ENCODE measurements around the gene EDN3.

Gene EDN3

DNA sequence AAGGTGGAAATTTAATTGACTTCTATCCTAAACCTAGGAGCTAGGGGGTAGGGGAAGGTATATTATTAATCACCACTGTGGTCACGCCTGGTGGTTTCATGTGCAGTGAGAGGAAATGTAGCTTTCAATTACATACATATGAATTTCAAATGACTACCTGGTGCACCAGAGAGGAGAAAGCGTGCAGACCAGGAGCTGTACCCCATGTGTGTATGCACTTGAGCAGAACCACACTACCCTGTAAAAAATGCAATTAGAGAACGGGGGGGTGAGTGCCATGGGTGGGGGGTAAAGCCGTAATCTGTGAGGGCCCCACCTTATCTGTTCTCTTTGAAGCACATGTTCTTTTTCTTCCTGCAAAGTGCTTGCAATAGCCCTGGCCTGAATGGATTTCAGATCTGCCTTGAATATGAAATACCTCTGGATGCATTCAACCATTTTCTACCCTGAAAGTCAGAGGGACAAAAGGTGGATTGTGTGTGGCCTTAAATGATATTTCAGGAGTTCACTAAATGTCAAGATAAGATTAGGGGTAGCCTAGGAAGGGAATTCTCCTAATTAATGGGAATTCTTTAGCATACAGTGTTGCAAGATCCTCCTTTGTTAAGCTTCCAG is 30.9 kb upstream of the EDN3 start:
- Histone ChIP-seq H3K23ac (ENCODE audit: low read length) (no peak overlapping the region), H3K9ac (ENCODE audit: low read length) (no peak overlapping the region), H4K91ac (ENCODE audit: low read depth, low read length) (no peak overlapping the region), H4K8ac (ENCODE audit: low read depth, low read length) (no peak overlapping the region), H3K14ac (ENCODE audit: low read length) (no peak overlapping the region), H4K12ac (ENCODE audit: low read depth, low read length) (no peak overlapping the region), H2BK12ac (ENCODE audit: low read length) (no peak overlapping the region), H3K4me1 (ENCODE audit: control insufficient read depth in 1 of 2, insufficient read depth in 2 of 2, low read length in 2 of 2) (no peaks in the 10 kb centered on the region), H3K4me3 (ENCODE audit: low read depth, low read length) (no peak overlapping the region), H3K79me2 (ENCODE audit: control insufficient read depth, insufficient read depth, low read length, poor library complexity) (no peaks in the 10 kb centered on the region), H3K4ac (ENCODE audit: low read depth, low read length) (no peak overlapping the region), H3K9me3 (ENCODE audit: insufficient read depth, low read depth, low read length) (no peaks in the 10 kb centered on the region), H3K4me2 (ENCODE audit: low read length) (no peak overlapping the region), H3K27ac (ENCODE audit: low read depth, low read length) (no peak overlapping the region), H3K27me3 (ENCODE audit: insufficient read depth, low read length) (peaks cover 4% of the 10 kb centered on the region), H3K18ac (ENCODE audit: low read length) (no peak overlapping the region), H3K36me3 (ENCODE audit: control insufficient read depth in 1 of 2, insufficient read depth in 2 of 2, low read length in 2 of 2) (no peaks in the 10 kb centered on the region), H2BK5ac (ENCODE audit: low read depth, low read length, poor library complexity) (no peak overlapping the region), H2AK5ac (ENCODE audit: low read length) (no peak overlapping the region), H3K79me1 (ENCODE audit: low read length) (no peaks in the 10 kb centered on the region), H2AFZ (ENCODE audit: insufficient read depth, low read length, poor library complexity) (no peak overlapping the region), H2BK120ac (ENCODE audit: insufficient read depth, low read length, poor library complexity) (no peak overlapping the region)
- no peak for DNase-seq
- WGBS (ENCODE audit: extremely low coverage, insufficient coverage, insufficient read length): no CpG with 5 or more reads among the region's 4 CpGs

DNA sequence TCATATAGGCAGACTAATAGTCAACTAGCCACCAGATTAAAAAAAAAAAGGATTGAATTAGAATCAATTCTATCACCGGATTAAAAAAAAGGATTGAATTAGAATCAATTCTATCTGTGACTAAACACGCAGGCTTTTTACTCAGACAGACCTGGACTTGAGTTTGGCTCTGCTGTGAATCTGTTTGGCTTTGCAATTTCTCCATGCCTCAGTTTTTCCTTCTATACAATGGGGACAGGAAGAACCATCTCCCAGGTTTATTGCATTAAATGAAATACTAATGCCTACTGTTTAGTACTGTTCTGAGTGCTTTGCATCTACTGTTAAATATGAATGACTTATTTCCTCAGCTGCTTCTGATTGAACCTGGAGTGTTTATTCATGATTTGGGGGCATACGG is 30.0 kb upstream of the EDN3 start:
- no peak overlapping the region for H2BK5ac ChIP-seq (ENCODE audit: low read depth, low read length, poor library complexity)
- no peak overlapping the region for H3K14ac ChIP-seq (ENCODE audit: low read length)
- no peaks in the 10 kb centered on the region for H3K9me3 ChIP-seq (ENCODE audit: insufficient read depth, low read depth, low read length)
- H2AK5ac ChIP-seq (ENCODE audit: low read length): no peak overlapping the region
- no peak overlapping the region for H2BK12ac ChIP-seq (ENCODE audit: low read length)
- H3K4ac ChIP-seq (ENCODE audit: low read depth, low read length): no peak overlapping the region
- H3K4me1 ChIP-seq (ENCODE audit: control insufficient read depth in 1 of 2, insufficient read depth in 2 of 2, low read length in 2 of 2): no peaks in the 10 kb centered on the region
- no peak overlapping the region for H3K4me2 ChIP-seq (ENCODE audit: low read length)
- H3K4me3 ChIP-seq (ENCODE audit: low read depth, low read length): no peak overlapping the region
- no peak overlapping the region for H3K27ac ChIP-seq (ENCODE audit: low read depth, low read length)
- no peak overlapping the region for H3K23ac ChIP-seq (ENCODE audit: low read length)
- H3K9ac ChIP-seq (ENCODE audit: low read length): no peak overlapping the region
- no peak overlapping the region for H4K12ac ChIP-seq (ENCODE audit: low read depth, low read length)
- H4K8ac ChIP-seq (ENCODE audit: low read depth, low read length): no peak overlapping the region
- no peak for DNase-seq
- H2AFZ ChIP-seq (ENCODE audit: insufficient read depth, low read length, poor library complexity): no peak overlapping the region
- H3K27me3 ChIP-seq (ENCODE audit: insufficient read depth, low read length): no peaks in the 10 kb centered on the region
- no peak overlapping the region for H3K18ac ChIP-seq (ENCODE audit: low read length)
- H3K36me3 ChIP-seq (ENCODE audit: control insufficient read depth in 1 of 2, insufficient read depth in 2 of 2, low read length in 2 of 2): no peaks in the 10 kb centered on the region
- H2BK120ac ChIP-seq (ENCODE audit: insufficient read depth, low read length, poor library complexity): no peak overlapping the region
- no peaks in the 10 kb centered on the region for H3K79me2 ChIP-seq (ENCODE audit: control insufficient read depth, insufficient read depth, low read length, poor library complexity)
- WGBS (ENCODE audit: extremely low coverage, insufficient coverage, insufficient read length): no CpG with 5 or more reads among the region's 3 CpGs
- H4K91ac ChIP-seq (ENCODE audit: low read depth, low read length): no peak overlapping the region
- H3K79me1 ChIP-seq (ENCODE audit: low read length): no peaks in the 10 kb centered on the region

DNA sequence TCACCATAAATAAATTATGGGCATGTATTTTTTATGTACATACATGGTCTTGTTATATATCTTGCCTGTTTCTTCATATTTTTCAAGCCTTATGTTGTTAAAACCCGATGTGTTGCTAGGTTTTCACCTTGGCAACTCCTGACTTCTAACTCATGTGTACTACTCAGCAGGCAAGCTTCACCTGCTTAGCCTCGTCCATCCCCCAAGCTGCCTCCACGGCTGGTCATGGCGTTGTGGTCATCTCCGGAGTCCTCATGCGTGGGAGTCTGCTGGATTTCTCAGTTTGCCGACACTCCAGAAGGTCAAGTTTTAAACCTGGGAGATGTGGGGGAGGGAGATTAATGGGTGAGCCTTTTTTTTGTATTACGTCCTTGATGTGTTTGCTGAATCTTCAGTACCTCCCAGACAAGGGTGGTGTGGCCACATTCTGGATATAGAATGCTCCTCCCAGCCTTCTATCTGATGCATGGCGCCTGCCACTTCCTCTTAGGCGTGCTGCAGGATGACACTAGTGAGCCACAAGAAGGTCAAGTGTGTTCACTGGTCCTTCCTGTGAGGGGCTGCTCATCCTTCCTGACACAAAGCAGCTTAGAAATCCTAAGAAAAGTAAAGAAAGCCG is 26.6 kb upstream of the EDN3 start:
- Histone ChIP-seq H3K14ac (ENCODE audit: low read length) (no peak overlapping the region), H2BK5ac (ENCODE audit: low read depth, low read length, poor library complexity) (no peak overlapping the region), H2BK12ac (ENCODE audit: low read length) (no peak overlapping the region), H2BK120ac (ENCODE audit: insufficient read depth, low read length, poor library complexity) (no peak overlapping the region), H3K4ac (ENCODE audit: low read depth, low read length) (no peak overlapping the region), H3K27ac (ENCODE audit: low read depth, low read length) (no peak overlapping the region), H4K8ac (ENCODE audit: low read depth, low read length) (no peak overlapping the region), H3K79me1 (ENCODE audit: low read length) (no peaks in the 10 kb centered on the region), H3K4me3 (ENCODE audit: low read depth, low read length) (no peak overlapping the region), H2AK5ac (ENCODE audit: low read length) (no peak overlapping the region), H4K91ac (ENCODE audit: low read depth, low read length) (no peak overlapping the region), H3K23ac (ENCODE audit: low read length) (no peak overlapping the region), H4K12ac (ENCODE audit: low read depth, low read length) (no peak overlapping the region), H3K27me3 (ENCODE audit: insufficient read depth, low read length) (no peaks in the 10 kb centered on the region), H3K4me2 (ENCODE audit: low read length) (no peak overlapping the region), H3K79me2 (ENCODE audit: control insufficient read depth, insufficient read depth, low read length, poor library complexity) (no peaks in the 10 kb centered on the region), H3K9me3 (ENCODE audit: insufficient read depth, low read depth, low read length) (no peaks in the 10 kb centered on the region), H3K18ac (ENCODE audit: low read length) (no peak overlapping the region), H3K36me3 (ENCODE audit: control insufficient read depth in 1 of 2, insufficient read depth in 2 of 2, low read length in 2 of 2) (no peaks in the 10 kb centered on the region), H2AFZ (ENCODE audit: insufficient read depth, low read length, poor library complexity) (no peak overlapping the region), H3K4me1 (ENCODE audit: control insufficient read depth in 1 of 2, insufficient read depth in 2 of 2, low read length in 2 of 2) (no peaks in the 10 kb centered on the region), H3K9ac (ENCODE audit: low read length) (no peak overlapping the region)
- no CpG with 5 or more reads among the region's 11 CpGs for WGBS (ENCODE audit: extremely low coverage, insufficient coverage, insufficient read length)
- no peak for DNase-seq

DNA sequence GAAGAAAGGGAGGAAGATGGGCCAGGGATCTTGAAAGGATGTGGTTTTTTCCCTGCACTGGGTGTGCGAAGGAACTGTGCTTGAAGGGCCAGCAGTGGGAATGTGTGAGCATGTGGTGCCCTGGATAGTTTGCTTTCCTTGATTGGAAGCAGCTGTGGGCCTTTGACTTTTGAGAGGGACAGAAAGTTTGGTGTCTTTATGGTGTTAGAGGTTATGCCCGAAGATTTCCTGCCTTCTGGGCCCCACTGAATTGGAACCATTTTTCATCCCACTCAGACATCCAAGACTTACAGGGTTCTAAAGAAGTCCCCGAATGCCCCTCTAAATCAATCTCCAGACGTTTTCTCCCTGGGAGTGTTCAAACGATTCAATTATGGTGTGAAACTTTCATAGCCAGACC is 23.5 kb upstream of the EDN3 start:
- Histone ChIP-seq H3K18ac (ENCODE audit: low read length) (no peak overlapping the region), H3K27ac (ENCODE audit: low read depth, low read length) (no peak overlapping the region), H3K4me3 (ENCODE audit: low read depth, low read length) (no peak overlapping the region), H3K23ac (ENCODE audit: low read length) (no peak overlapping the region), H2BK5ac (ENCODE audit: low read depth, low read length, poor library complexity) (no peak overlapping the region), H3K79me1 (ENCODE audit: low read length) (no peaks in the 10 kb centered on the region), H4K8ac (ENCODE audit: low read depth, low read length) (no peak overlapping the region), H3K79me2 (ENCODE audit: control insufficient read depth, insufficient read depth, low read length, poor library complexity) (no peaks in the 10 kb centered on the region), H3K27me3 (ENCODE audit: insufficient read depth, low read length) (peaks cover 2% of the 10 kb centered on the region), H4K91ac (ENCODE audit: low read depth, low read length) (no peak overlapping the region), H3K4ac (ENCODE audit: low read depth, low read length) (no peak overlapping the region), H3K9ac (ENCODE audit: low read length) (no peak overlapping the region), H2BK12ac (ENCODE audit: low read length) (no peak overlapping the region), H2AFZ (ENCODE audit: insufficient read depth, low read length, poor library complexity) (no peak overlapping the region), H4K12ac (ENCODE audit: low read depth, low read length) (no peak overlapping the region), H3K4me2 (ENCODE audit: low read length) (no peak overlapping the region), H2BK120ac (ENCODE audit: insufficient read depth, low read length, poor library complexity) (no peak overlapping the region), H2AK5ac (ENCODE audit: low read length) (no peak overlapping the region), H3K9me3 (ENCODE audit: insufficient read depth, low read depth, low read length) (no peaks in the 10 kb centered on the region), H3K4me1 (ENCODE audit: control insufficient read depth in 1 of 2, insufficient read depth in 2 of 2, low read length in 2 of 2) (no peaks in the 10 kb centered on the region), H3K14ac (ENCODE audit: low read length) (no peak overlapping the region), H3K36me3 (ENCODE audit: control insufficient read depth in 1 of 2, insufficient read depth in 2 of 2, low read length in 2 of 2) (no peaks in the 10 kb centered on the region)
- WGBS (ENCODE audit: extremely low coverage, insufficient coverage, insufficient read length): no CpG with 5 or more reads among the region's 5 CpGs
- no peak for DNase-seq
